GM23338 (cell line): ENCODE measurements around the gene ITGB1BP1. TPM values are rescaled to one million over a fixed set of nuclear protein-coding genes. Genes with fewer than 3 reads are reported as not detected.
A peak's percentile ranks its signal among the peaks of the same experiment; 100 is the strongest.

Source experiments
- ATAC-seq: fragments of 200-7000 bp; cut with Tn5 transposase; 3 replicates; pipeline ENCODE4 v1.9.1; 2020
- DNase-seq: peaks from one replicate; pipeline ENCODE4 v3.0.0-alpha.2; 2015; ENCODE audit warnings: low spot score
- H2AFZ ChIP-seq: fragments of 200-600 bp; sonication (generic); 2 replicates; pipeline ENCODE4 v1.8.0; 2016; ENCODE audit warnings: antibody characterized with exemption, mild to moderate bottlenecking, moderate library complexity
- H3F3A ChIP-seq: fragments of 200-600 bp; sonication (generic); replicated peaks from 2 replicates; pipeline ENCODE4 v1.8.0; 2017; ENCODE audit warnings: antibody characterized with exemption, mixed run types, low read depth
- H3K27ac ChIP-seq: fragments of 200-600 bp; sonication (generic); 2 replicates; pipeline ENCODE4 v1.6.1; 2016; ENCODE audit warnings: low read depth
- H3K27me3 ChIP-seq: fragments of 200-600 bp; sonication (generic); 2 replicates; pipeline ENCODE4 v1.8.0; 2016; ENCODE audit warnings: mild to moderate bottlenecking, mixed run types, moderate library complexity; ENCODE audit not compliant: insufficient read depth
- H3K36me3 ChIP-seq: fragments of 200-600 bp; sonication (generic); 2 replicates; pipeline ENCODE4 v1.8.0; 2016; ENCODE audit warnings: mild to moderate bottlenecking; ENCODE audit not compliant: insufficient read depth
- H3K4me1 ChIP-seq: fragments of 200-600 bp; sonication (generic); 2 replicates; pipeline ENCODE4 v1.8.0; 2016; ENCODE audit warnings: mild to moderate bottlenecking, moderate library complexity; ENCODE audit not compliant: insufficient read depth
- H3K4me2 ChIP-seq: fragments of 200-600 bp; sonication (generic); 2 replicates; pipeline ENCODE4 v1.7.1; 2017; ENCODE audit warnings: mixed run types
- H3K4me3 ChIP-seq: fragments of 200-600 bp; sonication (generic); 2 replicates; pipeline ENCODE4 v1.6.1; 2016; ENCODE audit warnings: mixed run types
- H3K79me2 ChIP-seq: fragments of 200-600 bp; sonication (generic); replicated peaks from 2 replicates; pipeline ENCODE4 v1.8.0; 2017; ENCODE audit warnings: mild to moderate bottlenecking; ENCODE audit not compliant: insufficient read depth
- H3K9me2 ChIP-seq: fragments of 200-600 bp; sonication (generic); 2 replicates; pipeline ENCODE4 v1.8.0; 2017; ENCODE audit not compliant: insufficient read depth
- H4K20me1 ChIP-seq: fragments of 200-600 bp; sonication (generic); replicated peaks from 2 replicates; pipeline ENCODE4 v1.8.0; 2017; ENCODE audit warnings: mild to moderate bottlenecking; ENCODE audit not compliant: insufficient read depth
- H3K27ac Mint-ChIP-seq: 2 replicates; pipeline ENCODE4 v1.8.0; 2020; ENCODE audit warnings: inconsistent platforms, mild to moderate bottlenecking, moderate library complexity, mixed read lengths
- H3K27me3 Mint-ChIP-seq: 3 replicates; pipeline ENCODE4 v1.8.0; 2022; ENCODE audit warnings: low read depth, mild to moderate bottlenecking, moderate library complexity, mixed read lengths, inconsistent platforms; ENCODE audit not compliant: insufficient read depth, poor library complexity
- H3K36me3 Mint-ChIP-seq: 3 replicates; pipeline ENCODE4 v1.8.0; 2021; ENCODE audit warnings: low read depth, mild to moderate bottlenecking, inconsistent platforms, moderate library complexity, mixed read lengths
- H3K4me1 Mint-ChIP-seq: 3 replicates; pipeline ENCODE4 v1.8.0; 2020; ENCODE audit warnings: mild to moderate bottlenecking, inconsistent platforms, mixed read lengths
- H3K4me3 Mint-ChIP-seq: 3 replicates; pipeline ENCODE4 v1.8.0; 2021; ENCODE audit warnings: moderate library complexity, mild to moderate bottlenecking, inconsistent platforms, mixed read lengths
- H3K9me3 Mint-ChIP-seq: 3 replicates; pipeline ENCODE4 v1.8.0; 2020; ENCODE audit warnings: moderate library complexity, mild to moderate bottlenecking, inconsistent platforms, mixed read lengths
- CREB1 ChIP-seq: fragments of 250-450 bp; sonication (Bioruptor Pico); IDR thresholded peaks from 2 replicates; pipeline ENCODE4 v1.5.0; 2020; ENCODE audit warnings: low read depth, mild to moderate bottlenecking, moderate library complexity
- EZH2phosphoT487 ChIP-seq: fragments of 200-600 bp; sonication (generic); IDR thresholded peaks from one replicate; pipeline ENCODE4 v1.8.1; 2018; ENCODE audit warnings: antibody characterized with exemption; ENCODE audit not compliant: unreplicated experiment
- JUNB ChIP-seq: IDR thresholded peaks from one replicate; pipeline ENCODE4 v1.6.1; 2016; ENCODE audit warnings: antibody characterized with exemption; ENCODE audit not compliant: unreplicated experiment
- NANOG ChIP-seq: IDR thresholded peaks from 2 replicates; pipeline ENCODE4 v1.6.1; 2016; ENCODE audit warnings: antibody characterized with exemption, borderline replicate concordance
- POLR2AphosphoS5 ChIP-seq: IDR thresholded peaks from 2 replicates; pipeline ENCODE4 v1.6.1; 2016; ENCODE audit warnings: antibody characterized with exemption, low read depth
- REST ChIP-seq: IDR thresholded peaks from one replicate; pipeline ENCODE4 v1.6.1; 2018; ENCODE audit warnings: antibody characterized with exemption; ENCODE audit not compliant: unreplicated experiment
- ZNF114 ChIP-seq: fragments of 250-450 bp; sonication (Bioruptor Pico); IDR thresholded peaks from 2 replicates; pipeline ENCODE4 v1.5.0; 2020; ENCODE audit warnings: mild to moderate bottlenecking, moderate library complexity
- ZNF462 ChIP-seq: fragments of 250-450 bp; sonication (Bioruptor Pico); IDR thresholded peaks from 2 replicates; pipeline ENCODE4 v1.5.0; 2020; ENCODE audit warnings: mild to moderate bottlenecking, moderate library complexity
- polyA plus RNA-seq: library from polyadenylated mRNA; unstranded; fragments of >200 nt; fragmentation: Nextera tagmentation; extraction: Ambion mirVana; gene quantifications from 2 replicates; pipeline ENCODE4 v1.2.1, GENCODE V29; 2016
- total RNA-seq: library from RNA; depleted of rRNA; stranded (reverse); fragments of >200 nt; shearing (Covaris generic); gene quantifications from 2 replicates; pipeline ENCODE4 v1.2.3, GENCODE V29; 2014

ITGB1BP1 gene
- total and polyA plus RNA-seq, 2 experiments from 2014 or later, result 29.1 to 63.5 TPM

GRCh38 chr2:9379391-9379755, 44.0 kb downstream of the ITGB1BP1 start (continued):
- TF ChIP-seq ZNF462 (CRISPR knock-in tag), result no peak

GRCh38 chr2:9378433-9379390, 44.6 kb downstream of the ITGB1BP1 start:
- DNase-seq (no peak), ATAC-seq (peak; percentile 57)
- no peak for TF ChIP-seq POLR2AphosphoS5
- TF ChIP-seq NANOG, result no peak
- TF ChIP-seq JUNB, result no peak
- no peak for TF ChIP-seq REST
- no peak for TF ChIP-seq ZNF114
- no peak for TF ChIP-seq CREB1 (CRISPR knock-in tag)
- no peak for TF ChIP-seq EZH2phosphoT487
- Histone ChIP-seq H2AFZ (no peak overlapping the region), H3K4me2 (no peak overlapping the region), H3K4me1 (peaks cover 9% of the 10 kb centered on the region; the same call in 1 of the 2 replicates), H4K20me1 (no peaks in the 10 kb centered on the region), H3K27ac (no peak overlapping the region), H3K9me2 (no peaks in the 10 kb centered on the region), H3K27me3 (no peaks in the 10 kb centered on the region), H3F3A (no peaks in the 10 kb centered on the region), H3K36me3 (no peaks in the 10 kb centered on the region; the same call in 1 of the 2 replicates), H3K4me3 (no peak overlapping the region), H3K79me2 (no peaks in the 10 kb centered on the region)
- Mint-ChIP-seq H3K4me1 (peaks cover 28% of the 10 kb centered on the region), H3K4me3 (no peak overlapping the region), H3K9me3 (no peaks in the 10 kb centered on the region; the same call in 2 of the 3 replicates), H3K27ac (peak overlapping the region; percentile 77), H3K36me3 (peaks cover 34% of the 10 kb centered on the region), H3K27me3 (peaks cover 9% of the 10 kb centered on the region)
